Endothelial cell of umbilical vein (primary cell): Measurements from ENCODE around the gene CORO1A.
"Not testable (repeated sequence)": the region's sequence is repeated elsewhere in the genome, so short reads cannot be mapped to it uniquely, and the experiment has no call there.

ENCODE experiments used
- EZH2 ChIP-seq: IDR thresholded peaks from 2 replicates; pipeline ENCODE4 v1.6.1; 2012; ENCODE audit warnings: borderline replicate concordance, low read depth, mild to moderate bottlenecking, moderate library complexity, low read length, inconsistent platforms; ENCODE audit not compliant: severe bottlenecking
- JUN ChIP-seq: IDR thresholded peaks from 2 replicates; pipeline ENCODE4 v1.6.1; 2011; ENCODE audit warnings: borderline replicate concordance, low read depth; ENCODE audit not compliant: insufficient read length, insufficient read depth
- POLR2A ChIP-seq: IDR thresholded peaks from 2 replicates; pipeline ENCODE4 v1.6.1; 2012; ENCODE audit warnings: low read depth, mild to moderate bottlenecking, control low read depth, low read length
- POLR2AphosphoS5 ChIP-seq: IDR thresholded peaks from 2 replicates; pipeline ENCODE4 v1.6.1; 2012; ENCODE audit warnings: low read depth, mild to moderate bottlenecking, control low read depth, low read length, moderate library complexity; ENCODE audit not compliant: insufficient read depth
- TF ChIP-seq, protein P1 (sequence below), 2 donors: IDR thresholded peaks; 1 replicate in 1 of 2; 2 replicates in 1 of 2; pipeline ENCODE4 v1.5.1; 2011; ENCODE audit warnings: low read length in 2 of 2, mild to moderate bottlenecking in 2 of 2, moderate library complexity in 2 of 2, control low read depth in 1 of 2, inconsistent platforms in 1 of 2, low read depth in 1 of 2; ENCODE audit not compliant: insufficient read depth in 1 of 2; ENCODE audit errors: extremely low read depth in 1 of 2
- TF ChIP-seq, protein P2 (sequence below): IDR thresholded peaks from 2 replicates; pipeline ENCODE4 v1.6.1; 2011; ENCODE audit not compliant: insufficient read depth, insufficient read length

DNA sequence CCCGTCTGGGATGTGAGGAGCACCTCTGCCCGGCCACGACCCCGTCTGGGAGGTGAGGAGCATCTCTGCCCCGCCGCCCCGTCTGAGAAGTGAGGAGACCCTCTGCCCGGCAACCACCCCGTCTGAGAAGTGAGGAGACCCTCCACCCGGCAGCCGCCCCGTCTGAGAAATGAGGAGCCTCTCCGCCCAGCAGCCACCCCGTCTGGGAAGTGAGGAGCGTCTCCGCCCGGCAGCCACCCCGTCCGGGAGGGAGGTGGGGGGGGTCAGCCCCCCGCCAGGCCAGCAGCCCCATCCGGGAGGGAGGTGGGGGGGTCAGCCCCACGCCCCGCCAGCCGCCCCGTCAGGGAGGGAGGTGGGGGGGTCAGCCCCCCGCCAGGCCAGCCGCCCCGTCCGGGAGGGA, 14.7 kb upstream of the CORO1A start:
- TF ChIP-seq, protein P1, sequence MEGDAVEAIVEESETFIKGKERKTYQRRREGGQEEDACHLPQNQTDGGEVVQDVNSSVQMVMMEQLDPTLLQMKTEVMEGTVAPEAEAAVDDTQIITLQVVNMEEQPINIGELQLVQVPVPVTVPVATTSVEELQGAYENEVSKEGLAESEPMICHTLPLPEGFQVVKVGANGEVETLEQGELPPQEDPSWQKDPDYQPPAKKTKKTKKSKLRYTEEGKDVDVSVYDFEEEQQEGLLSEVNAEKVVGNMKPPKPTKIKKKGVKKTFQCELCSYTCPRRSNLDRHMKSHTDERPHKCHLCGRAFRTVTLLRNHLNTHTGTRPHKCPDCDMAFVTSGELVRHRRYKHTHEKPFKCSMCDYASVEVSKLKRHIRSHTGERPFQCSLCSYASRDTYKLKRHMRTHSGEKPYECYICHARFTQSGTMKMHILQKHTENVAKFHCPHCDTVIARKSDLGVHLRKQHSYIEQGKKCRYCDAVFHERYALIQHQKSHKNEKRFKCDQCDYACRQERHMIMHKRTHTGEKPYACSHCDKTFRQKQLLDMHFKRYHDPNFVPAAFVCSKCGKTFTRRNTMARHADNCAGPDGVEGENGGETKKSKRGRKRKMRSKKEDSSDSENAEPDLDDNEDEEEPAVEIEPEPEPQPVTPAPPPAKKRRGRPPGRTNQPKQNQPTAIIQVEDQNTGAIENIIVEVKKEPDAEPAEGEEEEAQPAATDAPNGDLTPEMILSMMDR (IDR thresholded peaks at IDR 0.05; ENCODE audit: extremely low read depth in 1 of 2, insufficient read depth in 1 of 2, low read depth in 1 of 2, low read length in 2 of 2) = not testable (repeated sequence)
- TF ChIP-seq POLR2A, POLR2AphosphoS5, JUN, EZH2: not testable (repeated sequence)
- TF ChIP-seq, protein P2, sequence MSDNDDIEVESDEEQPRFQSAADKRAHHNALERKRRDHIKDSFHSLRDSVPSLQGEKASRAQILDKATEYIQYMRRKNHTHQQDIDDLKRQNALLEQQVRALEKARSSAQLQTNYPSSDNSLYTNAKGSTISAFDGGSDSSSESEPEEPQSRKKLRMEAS = not testable (repeated sequence)
